Hypothalamus (tissue), 51 donors: Measurements from ENCODE around the gene CSRP2.
A peak's percentile ranks its signal among the peaks of the same experiment; 100 is the strongest.

Source experiments
- DNase-seq, 51 donors: peaks; one replicate each; lab custom pipeline; 2025; lab: John Stamatoyannopoulos, UW

CSRP2 gene

GRCh38 chr12:76864791-76865400, 13.9 kb downstream of the CSRP2 start:
- no peak for DNase-seq

GRCh38 chr12:76863837-76864236, 15.0 kb downstream of the CSRP2 start:
- DNase-seq, result no peak

GRCh38 chr12:76863005-76863670, 15.7 kb downstream of the CSRP2 start:
- DNase-seq, result no peak

- DNase-seq, result no peak
These were observed 18.6 kb downstream of the CSRP2 start for GRCh38 chr12:76860256-76860655.

- DNase-seq, result peak in 1 of 51 donors; percentile 9
These were observed 19.2 kb downstream of the CSRP2 start for GRCh38 chr12:76859611-76860010.

GRCh38 chr12:76856018-76856644, 22.7 kb downstream of the CSRP2 start:
- DNase-seq, result no peak

- no peak for DNase-seq
These were observed 23.5 kb downstream of the CSRP2 start for GRCh38 chr12:76855271-76855670.

- no peak for DNase-seq
These were observed 26.7 kb downstream of the CSRP2 start for GRCh38 chr12:76852106-76852505.

- DNase-seq, result peak in 1 of 51 donors; percentile 49
These were observed 30.7 kb downstream of the CSRP2 start for GRCh38 chr12:76848132-76848531.

GRCh38 chr12:76847260-76847659, 31.6 kb downstream of the CSRP2 start:
- DNase-seq, result no peak

GRCh38 chr12:76836633-76837032, 42.2 kb downstream of the CSRP2 start:
- DNase-seq, result no peak

GRCh38 chr12:76830436-76830835, 48.4 kb downstream of the CSRP2 start:
- DNase-seq, result no peak

GRCh38 chr12:76820888-76821482, 57.8 kb downstream of the CSRP2 start:
- peak in 3 of 51 donors; percentile 1 to 20 (median 3) for DNase-seq

- no peak for DNase-seq
These were observed 64.8 kb downstream of the CSRP2 start for GRCh38 chr12:76813972-76814371.

GRCh38 chr12:76813265-76813664, 65.6 kb downstream of the CSRP2 start:
- no peak for DNase-seq

- no peak for DNase-seq
These were observed 66.8 kb downstream of the CSRP2 start for GRCh38 chr12:76811976-76812375.

- no peak for DNase-seq
These were observed 68.0 kb downstream of the CSRP2 start for GRCh38 chr12:76810671-76811419.
